GM19238 (cell line): ENCODE data around the gene ANO10.
"Not testable (repeated sequence)": the region's sequence is repeated elsewhere in the genome, so short reads cannot be mapped to it uniquely, and the experiment has no call there.

Source experiments
- DNase-seq: peaks from one replicate; pipeline ENCODE4 v3.0.0; 2011; ENCODE audit warnings: low spot score; ENCODE audit not compliant: insufficient read length

The ANO10 gene

GRCh38 chr3:43629257-43629656, 7.4 kb upstream of the ANO10 start:
- DNase-seq = no peak

DNA sequence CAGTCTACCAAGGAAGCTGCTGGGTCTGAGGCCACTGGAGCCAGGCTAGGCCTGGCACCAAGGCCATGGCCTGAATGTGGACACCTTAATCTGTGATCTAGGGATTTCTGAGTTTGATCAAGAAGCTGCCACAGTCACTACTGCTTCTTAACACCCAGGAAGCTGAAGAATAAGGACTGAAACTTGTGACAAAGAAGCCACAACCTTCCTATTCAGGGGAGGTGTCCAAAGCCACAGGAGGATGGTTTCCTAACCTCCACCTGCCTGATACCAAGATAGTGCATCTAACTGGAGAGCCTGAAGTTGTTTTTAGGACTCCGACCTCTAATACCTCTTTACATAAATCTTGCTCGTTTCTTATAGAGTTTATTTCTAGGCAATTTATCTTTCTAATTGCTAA, 5.5 kb upstream of the ANO10 start:
- no peak for DNase-seq

GRCh38 chr3:43624619-43625305, 3.0 kb upstream of the ANO10 start:
- no peak for DNase-seq

DNA sequence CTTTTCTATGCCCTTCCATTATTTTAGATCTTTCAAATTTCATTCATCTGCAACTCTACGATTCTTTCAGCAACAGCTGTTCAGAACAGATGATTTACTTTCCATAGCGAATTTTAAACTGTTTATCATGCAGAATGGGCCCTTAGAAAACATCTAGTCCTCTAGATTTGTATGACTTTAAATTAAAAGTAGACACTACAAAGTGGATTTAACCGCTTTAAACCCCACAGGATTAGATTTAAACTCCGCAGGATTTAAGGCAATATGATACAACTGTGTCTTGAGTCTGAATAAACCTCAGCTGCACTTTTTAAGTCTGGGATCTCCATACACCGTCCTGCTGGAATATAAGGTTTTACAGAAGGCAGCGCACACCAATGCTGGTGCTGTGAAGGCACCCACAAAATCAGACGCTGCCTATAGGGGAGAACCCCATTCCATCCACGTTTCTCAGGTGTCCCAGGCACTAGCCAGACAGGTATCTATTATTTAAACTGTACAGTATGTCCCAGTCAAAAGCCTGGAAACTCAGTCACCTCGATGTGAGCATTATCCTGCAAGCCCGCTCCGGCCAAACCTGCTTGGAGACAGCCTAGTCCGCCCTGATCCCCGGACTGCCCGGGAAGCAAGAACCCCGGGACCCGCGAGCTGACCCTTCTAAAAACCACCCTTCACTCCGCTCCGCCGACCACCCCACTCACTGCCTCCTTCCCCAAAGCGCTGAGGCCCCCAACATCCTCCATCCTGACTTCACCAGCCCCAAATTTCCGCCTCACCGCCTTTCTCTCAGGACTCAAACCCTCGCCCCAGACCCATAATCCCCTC, 768 bp downstream of the ANO10 start:
- DNase-seq = peak; percentile 4

DNA sequence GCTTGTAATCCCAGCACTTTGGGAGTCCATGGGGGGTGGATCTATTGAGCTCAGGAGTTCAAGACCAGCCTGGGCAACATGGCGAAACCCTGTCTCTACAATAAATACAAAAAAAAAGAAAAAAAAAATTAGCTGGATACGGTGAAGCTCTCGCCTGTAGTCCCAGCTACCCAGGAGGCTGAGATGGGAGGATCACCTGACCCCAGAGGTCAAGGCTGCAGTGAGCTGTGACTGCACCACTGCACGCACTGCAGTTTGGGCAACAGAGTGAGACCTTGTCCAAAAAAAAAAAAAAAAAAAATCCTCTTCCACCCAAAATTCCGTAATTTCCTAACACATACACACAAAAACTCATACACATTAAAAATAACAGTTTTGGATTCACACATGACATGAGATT, 2.2 kb downstream of the ANO10 start:
- DNase-seq = no peak

GRCh38 chr3:43618142-43618541, 3.7 kb downstream of the ANO10 start:
- no peak for DNase-seq

DNA sequence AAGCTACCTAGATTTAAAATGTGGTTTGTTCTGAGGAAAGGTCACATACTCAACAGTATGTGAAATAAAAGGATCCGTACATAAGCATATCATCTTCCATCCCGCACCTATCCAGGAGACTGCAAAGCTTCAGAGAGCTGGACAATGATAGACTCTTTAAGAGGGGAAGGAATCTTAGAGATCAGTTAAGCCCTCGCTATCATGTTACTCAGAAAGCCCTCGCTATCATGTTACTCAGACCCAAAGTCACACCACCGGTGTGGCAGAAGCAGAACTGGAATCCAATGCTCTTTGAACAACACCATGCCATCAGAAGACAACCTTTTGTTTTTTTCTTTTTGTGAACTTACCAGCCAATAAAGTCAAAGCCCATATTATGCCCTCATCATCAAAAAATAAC, 5.8 kb downstream of the ANO10 start:
- DNase-seq = no peak

- no peak for DNase-seq
Measured at GRCh38 chr3:43615133-43615532, 6.7 kb downstream of the ANO10 start.

DNA sequence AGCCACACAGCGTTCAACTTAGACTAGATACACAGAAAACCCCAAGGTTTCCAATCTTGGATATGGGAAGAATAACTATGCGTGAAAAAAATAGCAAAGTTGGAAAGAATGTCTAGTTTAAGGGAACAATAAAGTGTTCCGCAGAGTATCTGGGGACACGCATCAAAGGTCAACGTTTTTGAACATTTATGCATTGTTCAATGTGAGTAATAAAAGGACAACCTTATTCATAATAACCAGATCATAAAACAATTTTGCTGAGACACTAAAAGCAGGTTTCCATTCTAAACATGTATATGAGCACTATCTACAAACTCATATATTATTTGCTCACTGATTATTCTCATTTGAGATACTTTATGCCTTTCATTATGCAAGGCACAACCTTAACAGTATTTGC, 7.8 kb downstream of the ANO10 start:
- no peak for DNase-seq

GRCh38 chr3:43612419-43612818, 9.4 kb downstream of the ANO10 start:
- no peak for DNase-seq

DNA sequence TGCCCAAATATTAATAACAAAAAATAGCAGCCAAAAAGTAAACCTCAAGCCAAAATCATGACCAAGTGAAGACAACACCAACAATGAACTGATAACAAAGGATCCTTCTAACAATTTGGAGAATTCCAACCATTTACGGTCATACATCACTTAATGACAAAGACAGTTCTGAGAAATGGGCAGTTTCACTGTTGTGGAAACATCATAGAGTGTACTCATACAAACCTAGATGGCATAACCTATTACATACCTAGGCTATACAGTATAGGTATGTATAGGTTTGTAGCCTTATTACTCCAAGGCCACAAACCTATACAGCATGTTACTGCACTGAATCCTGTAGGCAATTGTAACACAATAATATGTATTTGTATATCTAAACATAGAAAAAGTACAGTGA, 12.4 kb downstream of the ANO10 start:
- no peak for DNase-seq

DNA sequence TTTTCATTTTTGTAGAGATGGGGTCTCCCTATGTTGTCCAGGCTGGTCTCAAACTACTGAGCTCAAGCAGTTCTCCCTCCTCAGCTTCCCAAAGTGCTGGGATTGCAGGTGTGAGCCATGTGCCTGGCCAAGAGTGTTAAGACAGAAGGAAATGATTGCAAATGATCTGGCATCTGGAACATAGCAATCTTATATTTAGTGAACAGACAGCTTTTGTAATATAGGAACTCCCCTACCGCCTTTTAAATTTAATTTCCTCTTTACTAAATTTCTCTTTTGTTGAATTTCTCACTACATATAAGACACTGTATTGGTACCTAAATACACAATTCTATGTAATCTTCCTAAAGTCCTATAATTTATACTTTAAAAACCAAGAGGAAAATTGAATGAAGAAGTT, 13.1 kb downstream of the ANO10 start:
- no peak for DNase-seq

DNA sequence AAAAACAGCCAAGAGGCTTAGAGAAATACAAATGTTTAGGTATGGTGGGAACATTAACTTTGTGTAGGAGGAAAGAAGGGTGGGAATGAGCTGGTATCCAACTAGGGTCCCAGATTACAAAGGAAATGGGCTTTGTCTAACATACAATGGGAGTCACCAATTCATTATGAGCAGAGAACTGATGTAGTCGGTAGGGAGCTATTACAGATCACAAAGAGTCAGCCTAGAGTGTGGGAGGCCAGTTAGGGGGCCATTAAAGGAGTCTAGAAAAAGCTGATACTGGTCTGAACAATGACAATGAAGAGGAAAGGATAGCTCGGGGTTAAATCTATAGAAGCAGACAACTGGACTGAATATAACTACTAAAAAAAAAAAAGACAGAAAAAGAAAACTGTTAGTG, 15.5 kb downstream of the ANO10 start:
- no peak for DNase-seq

DNA sequence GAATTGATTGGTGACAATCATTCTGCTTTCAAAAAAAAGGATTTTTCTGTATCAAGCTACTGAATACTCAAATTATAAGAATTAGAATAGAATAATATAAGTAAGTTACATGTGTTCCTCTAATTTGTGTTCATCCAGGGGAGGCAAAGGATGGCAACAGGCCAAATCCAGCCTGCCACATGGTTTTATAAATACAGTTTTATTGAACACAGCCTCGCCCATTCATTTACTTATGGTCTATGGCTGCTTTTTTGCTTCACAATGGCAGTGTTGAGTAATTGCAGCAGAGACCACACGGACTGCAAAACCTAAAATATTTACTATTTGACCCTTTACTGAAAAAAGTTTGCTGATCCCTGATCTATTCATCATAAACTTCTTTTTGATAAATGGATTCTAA, 21.9 kb downstream of the ANO10 start:
- DNase-seq = not testable (repeated sequence)

- no peak for DNase-seq
Measured at GRCh38 chr3:43597961-43598360, 23.9 kb downstream of the ANO10 start.

- DNase-seq = not testable (repeated sequence)
Measured at GRCh38 chr3:43596178-43596577, 25.6 kb downstream of the ANO10 start.

- not testable (repeated sequence) for DNase-seq
Measured at GRCh38 chr3:43595280-43595679, 26.5 kb downstream of the ANO10 start.

- DNase-seq = not testable (repeated sequence)
Measured at GRCh38 chr3:43593588-43593987, 28.2 kb downstream of the ANO10 start.

GRCh38 chr3:43591866-43592265, 29.9 kb downstream of the ANO10 start:
- DNase-seq = not testable (repeated sequence)

DNA sequence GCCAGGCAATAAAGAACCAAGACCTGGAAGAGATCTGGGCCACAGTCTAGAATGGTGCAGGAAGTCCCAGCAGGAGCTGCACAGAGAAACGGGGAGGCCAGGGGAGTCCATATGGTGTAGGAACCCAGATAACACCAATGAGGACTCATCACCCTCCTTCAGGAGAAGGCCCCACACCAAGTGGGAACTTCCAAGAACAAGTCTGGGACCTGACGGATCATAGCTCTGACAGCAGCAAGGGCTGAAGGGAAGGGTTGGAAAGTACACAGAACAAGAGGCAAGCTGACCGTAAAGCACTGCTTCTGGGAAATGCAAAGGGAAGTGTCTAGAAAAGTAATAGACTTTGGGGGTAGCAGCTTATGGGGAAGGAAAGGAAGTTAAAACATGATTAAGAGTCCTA, 34.5 kb downstream of the ANO10 start:
- no peak for DNase-seq

DNA sequence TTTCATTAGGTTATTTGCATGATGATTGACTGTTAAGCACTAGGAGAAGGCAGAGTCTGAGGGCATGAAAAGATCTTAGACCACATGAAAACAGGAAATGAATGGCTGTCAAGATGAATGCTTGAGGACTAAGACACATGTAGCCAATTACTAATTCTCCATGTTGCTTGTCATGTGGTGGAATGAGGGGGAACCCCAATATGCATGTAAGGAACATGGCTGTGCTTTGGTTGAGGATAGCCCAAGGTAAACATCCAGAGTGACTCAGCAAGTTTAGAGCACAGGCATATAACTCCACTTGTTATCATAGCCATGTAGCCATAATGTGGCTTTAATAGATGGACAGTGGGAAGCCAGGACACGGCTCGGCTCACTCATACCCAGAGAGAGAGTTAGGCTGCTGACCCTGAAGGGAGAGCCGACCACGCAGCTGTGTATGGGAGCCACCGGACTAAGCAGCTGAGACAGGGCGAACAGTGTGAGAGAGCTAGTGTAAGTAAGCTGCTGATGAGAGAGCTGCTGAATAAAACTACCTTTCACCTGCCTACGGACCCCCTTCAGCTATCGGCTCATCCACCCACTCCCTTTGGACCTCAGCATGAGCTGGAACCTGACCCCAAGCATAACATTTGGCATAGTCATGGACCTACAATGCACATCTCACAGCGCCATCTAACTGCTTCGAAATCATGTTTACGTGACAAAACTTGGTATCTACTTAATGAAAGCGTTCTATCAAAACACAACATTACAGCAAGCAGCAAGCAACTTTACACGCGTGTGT, 37.6 kb downstream of the ANO10 start:
- no peak for DNase-seq

GRCh38 chr3:43583481-43583880, 38.3 kb downstream of the ANO10 start:
- DNase-seq = no peak
